Measurements from ENCODE around the gene NUCKS1.

Gene NUCKS1

DNA sequence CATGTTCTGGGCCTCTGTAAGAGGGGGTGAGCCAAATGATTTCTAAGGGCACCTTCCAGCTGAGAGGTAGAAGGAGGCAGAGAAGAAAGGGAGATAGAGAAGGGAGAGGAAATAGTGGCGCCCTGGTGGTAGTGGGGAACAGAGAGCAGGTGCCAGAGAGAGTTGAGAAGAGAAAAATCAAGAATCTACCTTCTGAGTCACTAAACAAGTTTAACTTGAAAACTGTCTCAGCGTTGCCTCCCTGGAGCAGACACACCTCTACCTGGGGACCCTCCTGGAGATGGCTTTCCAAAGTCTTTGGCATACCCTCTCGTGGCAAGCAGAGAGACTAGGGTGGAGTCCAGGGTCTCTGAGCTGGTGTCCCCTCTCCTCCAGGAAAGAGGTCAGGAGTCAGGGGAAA is 68.6 kb downstream of the NUCKS1 start:
- no peaks in the 10 kb centered on the region for H3K36me3 ChIP-seq (ENCODE audit: control insufficient read depth in 1 of 2, insufficient read depth in 2 of 2, low read length in 2 of 2)
- H3K4me1 ChIP-seq (ENCODE audit: control insufficient read depth in 1 of 2, insufficient read depth in 2 of 2, low read length in 2 of 2), result peaks cover 28 to 34% of the 10 kb centered on the region in 2 donors
- H3K27ac ChIP-seq (ENCODE audit: low read depth, low read length), result no peak overlapping the region
- H3K4me3 ChIP-seq (ENCODE audit: low read depth in 1 of 2, low read length in 2 of 2), result no peak overlapping the region
- no peaks in the 10 kb centered on the region for H3K9me3 ChIP-seq (ENCODE audit: control insufficient read depth in 1 of 2, low read length in 2 of 2)
- no peak overlapping the region for H3K9ac ChIP-seq (ENCODE audit: low read depth in 1 of 2, low read length in 2 of 2)
- no peaks in the 10 kb centered on the region for H3K27me3 ChIP-seq (ENCODE audit: control insufficient read depth in 1 of 2, insufficient read depth in 2 of 2, low read length in 2 of 2)

DNA sequence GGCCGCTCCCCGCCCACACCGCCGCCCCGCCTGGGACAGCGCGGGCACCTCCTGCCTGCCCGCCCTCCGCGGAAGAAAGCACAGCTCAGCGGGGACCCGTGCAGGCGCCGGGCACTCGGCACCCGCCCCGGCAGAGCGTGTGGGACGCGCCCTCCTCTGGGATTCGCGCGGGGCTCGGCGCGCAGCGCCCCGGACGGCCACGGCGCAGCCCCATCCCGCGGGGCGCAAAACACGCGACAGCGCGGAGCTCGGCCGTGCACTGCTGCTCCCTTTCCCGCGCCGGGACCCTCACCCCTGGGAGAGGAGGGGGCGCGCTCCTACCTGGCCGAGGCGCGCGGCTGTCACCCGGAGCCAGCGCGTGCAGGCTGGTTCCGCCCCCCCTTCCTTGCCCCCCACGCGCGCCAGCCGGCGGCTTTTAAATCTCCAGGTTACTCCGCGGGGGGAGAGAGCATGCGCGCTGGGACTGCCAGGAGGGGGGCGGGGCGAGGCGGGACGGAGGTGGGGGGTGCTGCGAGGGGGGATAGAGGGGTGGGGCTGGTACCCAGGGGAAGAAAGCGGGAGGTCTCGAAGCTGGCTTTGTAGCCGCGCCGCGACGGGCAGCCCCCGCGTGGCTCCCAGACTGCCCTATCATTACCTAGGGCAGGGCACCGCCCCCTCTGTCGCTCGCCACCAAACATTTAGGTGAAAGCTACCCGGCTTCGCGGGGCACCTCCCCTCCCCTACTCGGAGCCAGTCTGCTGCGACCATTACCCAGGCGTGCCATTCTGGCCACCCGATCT is 69.7 kb downstream of the NUCKS1 start, which contains the start of gene SLC45A3:
TSS of gene SLC45A3 (minus strand) at position 437 of the 779 bp plus-strand sequence. CDS start 15,853 bp downstream, outside the sequence.
- no peak within 1 kb of the TSS for H3K27ac ChIP-seq (ENCODE audit: low read depth, low read length)

DNA sequence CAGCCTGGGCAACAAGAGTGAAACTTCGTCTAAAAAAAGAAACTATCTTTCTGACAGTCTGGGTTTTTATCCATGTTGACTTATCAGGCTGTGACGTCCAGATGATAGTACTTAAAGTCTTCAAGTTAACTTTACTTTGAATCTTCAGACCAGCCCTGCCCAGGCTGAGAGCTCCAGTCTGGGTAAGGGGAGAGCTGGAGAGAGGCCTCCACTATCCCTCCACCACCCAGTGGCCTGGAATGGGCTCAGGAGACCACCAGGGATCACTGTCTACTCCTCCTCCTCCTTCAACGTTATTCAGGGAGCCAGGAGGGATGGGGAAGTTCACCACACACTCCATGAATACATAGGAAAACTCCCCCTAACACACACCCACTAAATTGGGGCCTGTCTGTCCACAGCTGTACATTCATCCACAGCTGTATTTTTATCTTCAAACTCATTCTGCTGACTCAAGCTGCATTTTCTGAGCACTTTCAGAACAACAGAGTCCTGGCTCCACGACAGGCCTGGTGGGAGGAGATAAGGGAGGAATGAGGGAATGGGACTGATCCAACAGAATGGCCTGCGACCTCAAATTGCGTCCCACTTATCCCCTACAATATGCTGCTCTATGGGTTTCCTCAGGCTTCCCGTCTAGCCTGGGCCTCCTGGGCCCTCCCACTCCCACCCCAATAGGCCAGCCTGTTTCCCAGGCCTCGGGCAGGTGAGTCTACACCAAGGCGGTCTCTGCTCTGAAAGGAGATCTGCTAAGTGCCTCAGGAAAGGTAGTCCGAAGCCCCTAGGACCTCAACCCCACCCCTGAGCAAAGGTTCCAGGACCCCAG is 71.5 kb downstream of the NUCKS1 start:
- Histone ChIP-seq H3K36me3 (ENCODE audit: control insufficient read depth in 1 of 2, insufficient read depth in 2 of 2, low read length in 2 of 2) (no peaks in the 10 kb centered on the region), H3K4me3 (ENCODE audit: low read depth in 1 of 2, low read length in 2 of 2) (peak overlapping the region; percentile 58 to 80), H3K9me3 (ENCODE audit: control insufficient read depth in 1 of 2, low read length in 2 of 2) (no peaks in the 10 kb centered on the region), H3K4me1 (ENCODE audit: control insufficient read depth in 1 of 2, insufficient read depth in 2 of 2, low read length in 2 of 2) (peaks cover 47 to 57% of the 10 kb centered on the region in 2 donors), H3K27me3 (ENCODE audit: control insufficient read depth in 1 of 2, insufficient read depth in 2 of 2, low read length in 2 of 2) (no peaks in the 10 kb centered on the region), H3K27ac (ENCODE audit: low read depth, low read length) (peak overlapping the region; percentile 27), H3K9ac (ENCODE audit: low read depth in 1 of 2, low read length in 2 of 2) (peak overlapping the region; percentile 49 to 61)

More for the DNA sequence above, 69.7 kb downstream of the NUCKS1 start, which contains the start of gene SLC45A3:
- peak within 1 kb of the TSS; percentile 49 to 61 for H3K9ac ChIP-seq (ENCODE audit: low read depth in 1 of 2, low read length in 2 of 2)
- H3K36me3 ChIP-seq (ENCODE audit: control insufficient read depth in 1 of 2, insufficient read depth in 2 of 2, low read length in 2 of 2), result no peaks in the 10 kb centered on the region
- peaks cover 39 to 45% of the 10 kb centered on the region in 2 donors for H3K4me1 ChIP-seq (ENCODE audit: control insufficient read depth in 1 of 2, insufficient read depth in 2 of 2, low read length in 2 of 2)
- no peaks in the 10 kb centered on the region for H3K9me3 ChIP-seq (ENCODE audit: control insufficient read depth in 1 of 2, low read length in 2 of 2)
- H3K27me3 ChIP-seq (ENCODE audit: control insufficient read depth in 1 of 2, insufficient read depth in 2 of 2, low read length in 2 of 2), result no peaks in the 10 kb centered on the region
- peak within 1 kb of the TSS; percentile 67 to 80 for H3K4me3 ChIP-seq (ENCODE audit: low read depth in 1 of 2, low read length in 2 of 2)

DNA sequence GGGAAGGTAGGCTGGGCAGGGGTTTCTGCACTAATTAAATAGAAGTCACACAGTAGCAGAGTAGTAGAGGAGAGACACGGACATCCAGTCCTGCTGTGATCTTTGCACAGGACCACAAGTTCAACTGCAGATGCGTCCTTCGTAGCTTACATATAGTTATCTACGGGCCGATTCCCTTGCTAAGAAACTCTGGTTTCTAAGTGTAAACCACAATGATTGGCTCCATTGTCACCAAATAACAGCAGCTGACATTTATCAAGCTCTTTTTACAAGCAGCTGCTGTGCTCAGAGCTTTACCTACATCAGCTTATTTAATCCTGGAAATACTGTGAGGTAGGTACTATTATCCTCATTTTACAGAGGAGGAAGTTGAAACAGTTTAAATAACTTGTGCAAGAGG is 72.8 kb downstream of the NUCKS1 start:
- no peaks in the 10 kb centered on the region for H3K9me3 ChIP-seq (ENCODE audit: control insufficient read depth in 1 of 2, low read length in 2 of 2)
- peak overlapping the region in 1 of 2 donors; percentile 36 for H3K4me3 ChIP-seq (ENCODE audit: low read depth in 1 of 2, low read length in 2 of 2)
- peak overlapping the region in 1 of 2 donors; percentile 50 for H3K9ac ChIP-seq (ENCODE audit: low read depth in 1 of 2, low read length in 2 of 2)
- H3K36me3 ChIP-seq (ENCODE audit: control insufficient read depth in 1 of 2, insufficient read depth in 2 of 2, low read length in 2 of 2), result no peaks in the 10 kb centered on the region
- H3K27me3 ChIP-seq (ENCODE audit: control insufficient read depth in 1 of 2, insufficient read depth in 2 of 2, low read length in 2 of 2), result no peaks in the 10 kb centered on the region
- H3K4me1 ChIP-seq (ENCODE audit: control insufficient read depth in 1 of 2, insufficient read depth in 2 of 2, low read length in 2 of 2), result peaks cover 61 to 68% of the 10 kb centered on the region in 2 donors
- H3K27ac ChIP-seq (ENCODE audit: low read depth, low read length), result no peak overlapping the region

DNA sequence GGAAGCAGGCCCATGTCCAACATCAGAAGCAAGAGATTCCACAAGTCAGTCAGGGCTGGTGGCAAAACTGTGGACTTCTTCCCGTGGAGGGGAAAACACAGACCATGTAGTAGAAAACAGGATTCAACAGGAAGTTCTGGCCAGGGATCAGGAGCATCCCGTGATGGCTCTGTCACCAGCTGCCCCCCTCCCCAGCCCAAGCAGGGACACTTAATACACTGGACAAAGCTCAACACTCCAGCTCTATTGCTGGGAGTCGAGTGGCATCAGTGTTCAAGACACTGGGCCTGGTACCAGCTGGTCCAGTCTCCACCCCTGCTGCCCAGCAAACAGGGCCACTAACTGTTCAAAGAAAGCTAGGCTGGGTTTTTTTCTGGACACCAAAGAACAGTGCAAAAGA is 73.4 kb downstream of the NUCKS1 start:
- H3K27ac ChIP-seq (ENCODE audit: low read depth, low read length), result peak overlapping the region; percentile 33

DNA sequence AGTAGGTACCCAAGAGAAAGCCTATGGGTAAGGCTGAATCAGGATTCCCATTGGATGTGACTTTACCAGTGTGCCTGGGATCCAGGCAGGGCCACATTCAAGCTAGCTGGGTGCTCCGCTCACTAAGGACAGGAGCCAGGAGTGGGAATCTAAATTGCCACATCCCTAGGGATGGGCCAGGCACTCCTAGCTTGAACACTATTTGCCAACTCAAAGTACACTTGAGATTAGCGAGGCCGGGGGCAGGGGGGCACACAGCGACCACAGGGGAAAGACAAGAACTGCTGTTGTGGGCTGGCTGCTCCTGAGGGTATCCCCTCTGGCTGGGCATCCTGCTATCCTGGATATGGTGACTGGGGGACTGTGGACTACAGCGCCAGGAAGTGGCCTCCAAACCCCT is 74.0 kb downstream of the NUCKS1 start:
- H3K9ac ChIP-seq (ENCODE audit: low read depth in 1 of 2, low read length in 2 of 2), result peak overlapping the region; percentile 50 to 51
- peak overlapping the region; percentile 1 to 32 for H3K4me3 ChIP-seq (ENCODE audit: low read depth in 1 of 2, low read length in 2 of 2)

More for the DNA sequence above, 73.4 kb downstream of the NUCKS1 start:
- H3K4me1 ChIP-seq (ENCODE audit: control insufficient read depth in 1 of 2, insufficient read depth in 2 of 2, low read length in 2 of 2), result peaks cover 64 to 73% of the 10 kb centered on the region in 2 donors
- H3K9me3 ChIP-seq (ENCODE audit: control insufficient read depth in 1 of 2, low read length in 2 of 2), result no peaks in the 10 kb centered on the region
- H3K27me3 ChIP-seq (ENCODE audit: control insufficient read depth in 1 of 2, insufficient read depth in 2 of 2, low read length in 2 of 2), result no peaks in the 10 kb centered on the region
- no peaks in the 10 kb centered on the region for H3K36me3 ChIP-seq (ENCODE audit: control insufficient read depth in 1 of 2, insufficient read depth in 2 of 2, low read length in 2 of 2)
- no peak overlapping the region for H3K4me3 ChIP-seq (ENCODE audit: low read depth in 1 of 2, low read length in 2 of 2)
- peak overlapping the region in 1 of 2 donors; percentile 50 for H3K9ac ChIP-seq (ENCODE audit: low read depth in 1 of 2, low read length in 2 of 2)

DNA sequence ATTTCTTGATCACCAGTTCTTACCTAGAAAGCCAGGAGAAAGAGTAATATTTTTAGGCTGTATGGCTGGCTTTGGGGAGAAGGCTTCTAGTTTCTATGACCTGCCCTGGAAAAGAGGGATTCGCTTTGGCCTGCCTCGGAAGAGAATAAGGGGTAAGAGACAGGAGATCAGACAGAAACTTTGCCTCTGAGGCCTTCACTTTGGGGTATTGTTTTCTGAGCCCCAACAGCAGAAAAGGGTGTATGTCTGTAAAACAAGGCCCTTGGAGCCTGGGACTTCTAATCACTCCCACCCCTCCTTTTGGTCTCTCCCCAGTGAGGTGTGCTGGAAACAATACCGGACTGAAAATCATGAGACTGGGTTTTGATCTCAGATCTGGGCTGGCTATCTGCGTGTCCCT is 74.7 kb downstream of the NUCKS1 start:
- peaks cover 64 to 78% of the 10 kb centered on the region in 2 donors for H3K4me1 ChIP-seq (ENCODE audit: control insufficient read depth in 1 of 2, insufficient read depth in 2 of 2, low read length in 2 of 2)
- no peaks in the 10 kb centered on the region for H3K9me3 ChIP-seq (ENCODE audit: control insufficient read depth in 1 of 2, low read length in 2 of 2)
- no peaks in the 10 kb centered on the region for H3K36me3 ChIP-seq (ENCODE audit: control insufficient read depth in 1 of 2, insufficient read depth in 2 of 2, low read length in 2 of 2)
- H3K27me3 ChIP-seq (ENCODE audit: control insufficient read depth in 1 of 2, insufficient read depth in 2 of 2, low read length in 2 of 2), result no peaks in the 10 kb centered on the region
- H3K27ac ChIP-seq (ENCODE audit: low read depth, low read length), result no peak overlapping the region
- peak overlapping the region; percentile 1 to 32 for H3K4me3 ChIP-seq (ENCODE audit: low read depth in 1 of 2, low read length in 2 of 2)
- peak overlapping the region; percentile 13 to 51 for H3K9ac ChIP-seq (ENCODE audit: low read depth in 1 of 2, low read length in 2 of 2)

More for the DNA sequence above, 74.0 kb downstream of the NUCKS1 start:
- H3K27ac ChIP-seq (ENCODE audit: low read depth, low read length), result peak overlapping the region; percentile 53
- H3K36me3 ChIP-seq (ENCODE audit: control insufficient read depth in 1 of 2, insufficient read depth in 2 of 2, low read length in 2 of 2), result no peaks in the 10 kb centered on the region
- no peaks in the 10 kb centered on the region for H3K9me3 ChIP-seq (ENCODE audit: control insufficient read depth in 1 of 2, low read length in 2 of 2)
- no peaks in the 10 kb centered on the region for H3K27me3 ChIP-seq (ENCODE audit: control insufficient read depth in 1 of 2, insufficient read depth in 2 of 2, low read length in 2 of 2)
- H3K4me1 ChIP-seq (ENCODE audit: control insufficient read depth in 1 of 2, insufficient read depth in 2 of 2, low read length in 2 of 2), result peaks cover 64 to 76% of the 10 kb centered on the region in 2 donors

DNA sequence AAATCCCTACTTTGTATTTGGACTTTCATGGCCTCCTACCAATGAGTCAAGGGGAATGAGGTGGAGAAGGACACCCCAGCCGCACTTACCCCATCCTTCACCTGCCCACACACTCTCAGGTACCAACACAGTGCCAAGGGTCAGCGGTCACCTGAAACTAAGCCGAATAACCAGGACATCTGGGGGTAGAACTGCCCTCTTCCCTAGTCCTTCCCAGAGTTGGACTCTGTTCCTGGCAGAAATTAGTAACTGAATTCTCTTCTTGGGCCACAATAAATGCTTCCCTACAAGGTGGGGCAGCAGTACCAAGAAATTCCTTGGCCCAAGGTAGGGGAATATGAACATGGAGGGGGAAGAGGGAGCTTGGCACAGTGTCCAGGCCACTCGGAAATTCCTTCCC is 77.0 kb downstream of the NUCKS1 start:
- H3K4me3 ChIP-seq (ENCODE audit: low read depth in 1 of 2, low read length in 2 of 2), result no peak overlapping the region
- H3K36me3 ChIP-seq (ENCODE audit: control insufficient read depth in 1 of 2, insufficient read depth in 2 of 2, low read length in 2 of 2), result no peaks in the 10 kb centered on the region
- no peaks in the 10 kb centered on the region for H3K27me3 ChIP-seq (ENCODE audit: control insufficient read depth in 1 of 2, insufficient read depth in 2 of 2, low read length in 2 of 2)
- H3K9ac ChIP-seq (ENCODE audit: low read depth in 1 of 2, low read length in 2 of 2), result no peak overlapping the region
- H3K9me3 ChIP-seq (ENCODE audit: control insufficient read depth in 1 of 2, low read length in 2 of 2), result no peaks in the 10 kb centered on the region
- H3K4me1 ChIP-seq (ENCODE audit: control insufficient read depth in 1 of 2, insufficient read depth in 2 of 2, low read length in 2 of 2), result peaks cover 69 to 85% of the 10 kb centered on the region in 2 donors
- H3K27ac ChIP-seq (ENCODE audit: low read depth, low read length), result no peak overlapping the region

DNA sequence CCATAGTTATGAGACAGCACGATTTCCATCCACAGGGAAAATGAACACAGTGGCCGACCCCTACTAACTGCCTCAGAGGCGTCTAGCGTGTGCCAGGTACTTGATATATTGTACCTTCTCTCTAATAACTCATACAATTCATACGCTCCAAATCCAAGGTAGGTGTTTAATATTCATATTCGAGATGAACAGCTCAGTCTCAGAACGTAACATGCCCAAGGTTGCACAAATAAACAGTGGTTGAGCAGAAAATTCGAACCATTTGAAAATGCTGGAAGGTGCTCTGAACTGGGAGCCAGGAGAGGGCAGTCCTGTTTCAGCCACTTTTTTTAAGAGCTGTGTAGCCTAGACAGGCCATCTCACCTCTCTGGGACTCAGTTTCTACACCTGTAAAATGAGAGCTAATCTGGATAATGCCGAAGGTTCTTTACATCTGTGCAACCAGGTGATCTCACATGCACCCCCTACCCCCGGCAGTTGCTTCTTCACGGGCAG is 77.5 kb downstream of the NUCKS1 start:
- Histone ChIP-seq H3K4me1 (ENCODE audit: control insufficient read depth in 1 of 2, insufficient read depth in 2 of 2, low read length in 2 of 2) (peaks cover 72 to 85% of the 10 kb centered on the region in 2 donors), H3K27ac (ENCODE audit: low read depth, low read length) (no peak overlapping the region), H3K27me3 (ENCODE audit: control insufficient read depth in 1 of 2, insufficient read depth in 2 of 2, low read length in 2 of 2) (no peaks in the 10 kb centered on the region), H3K4me3 (ENCODE audit: low read depth in 1 of 2, low read length in 2 of 2) (no peak overlapping the region), H3K9ac (ENCODE audit: low read depth in 1 of 2, low read length in 2 of 2) (no peak overlapping the region), H3K36me3 (ENCODE audit: control insufficient read depth in 1 of 2, insufficient read depth in 2 of 2, low read length in 2 of 2) (no peaks in the 10 kb centered on the region), H3K9me3 (ENCODE audit: control insufficient read depth in 1 of 2, low read length in 2 of 2) (no peaks in the 10 kb centered on the region)

Measured in duodenal mucosa (tissue), 2 donors.